HepG2 (cell line): ENCODE results near the gene SLC22A4. TPM values are rescaled to one million over a fixed set of nuclear protein-coding genes. Genes with fewer than 3 reads are reported as not detected.

Experiments
- ATF5 ChIP-seq: sonication (generic); formaldehyde crosslinking; IDR thresholded peaks from 2 replicates; pipeline ENCODE4 v1.4.0; 2020; ENCODE audit warnings: mild to moderate bottlenecking, low read depth, missing genetic modification reagents
- GATAD2A ChIP-seq: IDR thresholded peaks from 2 replicates; pipeline ENCODE4 v1.6.1; 2016
- HNRNPL ChIP-seq: fragments of 200-400 bp; formaldehyde crosslinking; IDR thresholded peaks from 2 replicates; pipeline ENCODE4 v1.6.1; 2017; ENCODE audit warnings: mild to moderate bottlenecking, low read depth, low read length
- KDM5B ChIP-seq: sonication (generic); formaldehyde crosslinking; IDR thresholded peaks from 2 replicates; pipeline ENCODE4 v1.4.0; 2020; ENCODE audit warnings: missing genetic modification reagents, mild to moderate bottlenecking, borderline replicate concordance
- RAD21 ChIP-seq: fragments of 450-650 bp; formaldehyde crosslinking; IDR thresholded peaks from 2 replicates; pipeline ENCODE4 v1.5.0; 2020; ENCODE audit warnings: mild to moderate bottlenecking
- STAG1 ChIP-seq: sonication (generic); formaldehyde crosslinking; IDR thresholded peaks from 2 replicates; pipeline ENCODE4 v1.4.0; 2020; ENCODE audit warnings: missing genetic modification reagents
- ZBTB33 ChIP-seq: sonication (generic); formaldehyde crosslinking; IDR thresholded peaks from 2 replicates; pipeline ENCODE4 v1.4.0; 2020; ENCODE audit warnings: missing genetic modification reagents
- ZNF275 ChIP-seq: sonication (generic); formaldehyde crosslinking; IDR thresholded peaks from 2 replicates; pipeline ENCODE4 v1.8.0; 2022; ENCODE audit warnings: missing genetic modification reagents, mild to moderate bottlenecking, inconsistent platforms, borderline replicate concordance
- ZNF543 ChIP-seq: sonication (generic); formaldehyde crosslinking; IDR thresholded peaks from 2 replicates; pipeline ENCODE4 v1.4.0; 2020; ENCODE audit warnings: mild to moderate bottlenecking, missing genetic modification reagents
- polyA plus RNA-seq, 8 experiments: library from polyadenylated mRNA; depleted of rRNA in 3 of 8; stranded (reverse) in 7 of 8; unstranded in 1 of 8; fragments of >200 nt; fragmentation: Illumina TruSeq in 4 of 8; extraction: Trizol in 4 of 8; gene quantifications; 2 replicates each; pipeline versions ENCODE4 v1.2.1 to v1.2.3, GENCODE V29; 2011 to 2016; ENCODE audit warnings: low read depth in 4 of 8, missing spikeins in 1 of 8, mixed read lengths in 1 of 8; ENCODE audit not compliant: insufficient read depth in 1 of 8
- total RNA-seq, 5 experiments: library from RNA; depleted of rRNA; stranded (reverse); fragments of >200 nt; fragmentation: Illumina TruSeq; extraction: Trizol; gene quantifications; 2 replicates each; pipeline ENCODE4 v1.2.3, GENCODE V29; 2016; ENCODE audit warnings: low read depth in 1 of 5
- TF ChIP-seq, protein P1 (sequence below): sonication (generic); formaldehyde crosslinking; IDR thresholded peaks from 2 replicates; pipeline ENCODE4 v1.9.0; 2022; ENCODE audit warnings: low read depth, missing genetic modification reagents
- TF ChIP-seq, protein P2 (sequence below): sonication (generic); formaldehyde crosslinking; conservative IDR thresholded peaks from 2 replicates; pipeline ENCODE4 v1.8.0; 2022; ENCODE audit warnings: missing genetic modification reagents
- TF ChIP-seq, protein P3 (sequence below), 2 experiments: sonication (generic) in 1 of 2; formaldehyde crosslinking in 1 of 2; IDR thresholded peaks; 2 replicates each; pipeline versions ENCODE4 v1.4.0 to v1.6.1; 2018 to 2020; ENCODE audit warnings: missing genetic modification reagents in 2 of 2, borderline replicate concordance in 1 of 2, low read depth in 1 of 2, mild to moderate bottlenecking in 1 of 2, missing biosample characterization in 1 of 2
- TF ChIP-seq, protein P4 (sequence below): sonication (generic); formaldehyde crosslinking; IDR thresholded peaks from 2 replicates; pipeline ENCODE4 v1.8.1; 2023; ENCODE audit warnings: mild to moderate bottlenecking, moderate library complexity, missing genetic modification reagents

SLC22A4 gene
- total and polyA plus RNA-seq, 2 of the 13 experiments (the other 11 are each of a cell fraction or from before 2014, with no cell fraction given), result 0.33 to 0.62 TPM

DNA sequence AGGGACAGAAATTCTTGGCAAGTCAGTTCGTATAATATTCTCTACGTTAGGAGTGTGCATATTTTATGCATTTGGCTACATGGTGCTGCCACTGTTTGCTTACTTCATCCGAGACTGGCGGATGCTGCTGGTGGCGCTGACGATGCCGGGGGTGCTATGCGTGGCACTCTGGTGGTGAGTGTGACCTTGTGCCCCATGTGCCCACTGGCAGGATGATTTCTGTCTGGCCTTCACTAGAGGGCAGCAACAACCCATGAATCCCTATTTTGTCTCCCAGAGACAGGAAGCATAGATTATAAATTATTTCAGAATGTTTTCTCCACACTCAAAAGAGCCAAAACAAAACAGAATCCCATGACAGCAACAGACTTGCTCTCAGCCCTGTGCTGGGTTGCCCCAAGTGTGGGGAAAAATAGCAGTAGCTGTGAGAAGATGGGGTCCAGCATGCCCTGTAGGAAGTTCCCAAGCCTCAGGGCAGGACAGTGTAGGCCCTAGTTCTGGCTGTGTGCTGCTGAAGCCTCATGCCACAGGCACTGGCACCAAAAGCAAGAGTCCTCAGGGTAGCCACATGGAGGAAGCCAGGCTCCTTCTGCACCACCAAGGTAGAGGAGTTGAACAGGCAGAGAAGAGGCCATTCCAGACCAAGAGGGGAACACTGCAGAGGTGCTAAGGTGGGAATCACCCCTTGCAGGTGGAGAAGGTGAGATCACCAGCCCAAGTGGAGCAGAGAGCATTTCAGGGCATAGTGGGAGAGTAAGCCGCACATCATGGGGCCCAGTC is 91.3 kb downstream of the SLC22A4 start (continued):
- TF ChIP-seq KDM5B (CRISPR knock-in tag) (0 out of 2 replicates have a peak, but pooled peaks have one; percentile 26), RAD21 (CRISPR knock-in tag) (peak; percentile 70; the same call in 1 of the 2 replicates), ZNF543 (CRISPR knock-in tag) (no peak), STAG1 (peak; percentile 88), ATF5 (no peak), HNRNPL (peak; percentile 98), ZNF275 (CRISPR knock-in tag) (0 out of 2 replicates have a peak, but pooled peaks have one; percentile 34), GATAD2A (0 out of 2 replicates have a peak, but pooled peaks have one; percentile 17), ZBTB33 (CRISPR knock-in tag) (peak; percentile 88)
- TF ChIP-seq, protein P1, sequence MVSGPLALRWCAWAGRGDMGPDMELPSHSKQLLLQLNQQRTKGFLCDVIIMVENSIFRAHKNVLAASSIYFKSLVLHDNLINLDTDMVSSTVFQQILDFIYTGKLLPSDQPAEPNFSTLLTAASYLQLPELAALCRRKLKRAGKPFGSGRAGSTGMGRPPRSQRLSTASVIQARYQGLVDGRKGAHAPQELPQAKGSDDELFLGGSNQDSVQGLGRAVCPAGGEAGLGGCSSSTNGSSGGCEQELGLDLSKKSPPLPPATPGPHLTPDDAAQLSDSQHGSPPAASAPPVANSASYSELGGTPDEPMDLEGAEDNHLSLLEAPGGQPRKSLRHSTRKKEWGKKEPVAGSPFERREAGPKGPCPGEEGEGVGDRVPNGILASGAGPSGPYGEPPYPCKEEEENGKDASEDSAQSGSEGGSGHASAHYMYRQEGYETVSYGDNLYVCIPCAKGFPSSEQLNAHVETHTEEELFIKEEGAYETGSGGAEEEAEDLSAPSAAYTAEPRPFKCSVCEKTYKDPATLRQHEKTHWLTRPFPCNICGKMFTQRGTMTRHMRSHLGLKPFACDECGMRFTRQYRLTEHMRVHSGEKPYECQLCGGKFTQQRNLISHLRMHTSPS (CRISPR knock-in tag), result peak; percentile 91
- TF ChIP-seq, protein P2, sequence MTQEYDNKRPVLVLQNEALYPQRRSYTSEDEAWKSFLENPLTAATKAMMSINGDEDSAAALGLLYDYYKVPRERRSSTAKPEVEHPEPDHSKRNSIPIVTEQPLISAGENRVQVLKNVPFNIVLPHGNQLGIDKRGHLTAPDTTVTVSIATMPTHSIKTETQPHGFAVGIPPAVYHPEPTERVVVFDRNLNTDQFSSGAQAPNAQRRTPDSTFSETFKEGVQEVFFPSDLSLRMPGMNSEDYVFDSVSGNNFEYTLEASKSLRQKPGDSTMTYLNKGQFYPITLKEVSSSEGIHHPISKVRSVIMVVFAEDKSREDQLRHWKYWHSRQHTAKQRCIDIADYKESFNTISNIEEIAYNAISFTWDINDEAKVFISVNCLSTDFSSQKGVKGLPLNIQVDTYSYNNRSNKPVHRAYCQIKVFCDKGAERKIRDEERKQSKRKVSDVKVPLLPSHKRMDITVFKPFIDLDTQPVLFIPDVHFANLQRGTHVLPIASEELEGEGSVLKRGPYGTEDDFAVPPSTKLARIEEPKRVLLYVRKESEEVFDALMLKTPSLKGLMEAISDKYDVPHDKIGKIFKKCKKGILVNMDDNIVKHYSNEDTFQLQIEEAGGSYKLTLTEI (CRISPR knock-in tag), result no peak
- TF ChIP-seq, protein P3, sequence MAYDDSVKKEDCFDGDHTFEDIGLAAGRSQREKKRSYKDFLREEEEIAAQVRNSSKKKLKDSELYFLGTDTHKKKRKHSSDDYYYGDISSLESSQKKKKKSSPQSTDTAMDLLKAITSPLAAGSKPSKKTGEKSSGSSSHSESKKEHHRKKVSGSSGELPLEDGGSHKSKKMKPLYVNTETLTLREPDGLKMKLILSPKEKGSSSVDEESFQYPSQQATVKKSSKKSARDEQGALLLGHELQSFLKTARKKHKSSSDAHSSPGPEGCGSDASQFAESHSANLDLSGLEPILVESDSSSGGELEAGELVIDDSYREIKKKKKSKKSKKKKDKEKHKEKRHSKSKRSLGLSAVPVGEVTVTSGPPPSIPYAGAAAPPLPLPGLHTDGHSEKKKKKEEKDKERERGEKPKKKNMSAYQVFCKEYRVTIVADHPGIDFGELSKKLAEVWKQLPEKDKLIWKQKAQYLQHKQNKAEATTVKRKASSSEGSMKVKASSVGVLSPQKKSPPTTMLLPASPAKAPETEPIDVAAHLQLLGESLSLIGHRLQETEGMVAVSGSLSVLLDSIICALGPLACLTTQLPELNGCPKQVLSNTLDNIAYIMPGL (CRISPR knock-in tag; IDR thresholded peaks at IDR 0.05; ENCODE audit: borderline replicate concordance in 1 of 2, low read depth in 1 of 2), result peak in 1 of 2 experiments; percentile 24; a peak in 1 of 4 replicates
- TF ChIP-seq, protein P4, sequence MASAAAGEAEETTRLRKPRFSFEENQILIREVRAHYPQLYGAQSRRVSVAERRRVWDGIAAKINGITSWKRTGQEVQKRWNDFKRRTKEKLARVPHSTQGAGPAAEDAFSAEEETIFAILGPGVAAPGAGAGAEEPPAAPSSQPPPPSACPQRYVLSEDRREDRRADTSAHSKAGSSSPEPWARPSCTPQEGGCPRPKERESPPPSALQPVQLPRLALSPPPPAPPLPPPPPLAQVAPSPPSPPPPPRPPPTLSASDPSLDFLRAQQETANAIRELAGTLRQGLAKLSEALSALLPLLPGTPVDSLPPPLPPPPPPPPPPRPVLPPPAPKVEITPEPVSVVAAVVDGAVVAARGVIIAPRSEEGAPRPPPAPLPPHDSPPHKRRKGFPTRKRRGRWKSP, result no peak
